A673 (cell line): ENCODE measurements around the gene NR2E1. TPM values are rescaled to one million over a fixed set of nuclear protein-coding genes. Genes with fewer than 3 reads are reported as not detected.
A peak's percentile ranks its signal among the peaks of the same experiment; 100 is the strongest.

Experiments used
- BruUV-seq: library from RNA; stranded (reverse); fragments of 400-500 nt; replicated peaks from 2 replicates; lab custom pipeline; 2021; lab: Mats Ljungman, UMichigan
- CTCF ChIA-PET: fragments of 300-600 bp; sonication (Branson Sonifier 250); formaldehyde crosslinking; loops from one replicate; lab custom pipeline; 2022; ENCODE audit warnings: antibody characterized with exemption; lab: Charles Lee
- POLR2A ChIA-PET: fragments of 300-600 bp; sonication (Branson Sonifier 250); formaldehyde crosslinking; loops from one replicate; lab custom pipeline; 2022; ENCODE audit warnings: antibody characterized with exemption; ENCODE audit not compliant: low non-redundant PET; lab: Charles Lee
- DNase-seq: peaks from one replicate; pipeline ENCODE4 v3.0.0-alpha.2; 2015; ENCODE audit warnings: low spot score
- H3K27ac ChIP-seq: fragments of 200-600 bp; sonication (generic); 2 replicates; pipeline ENCODE4 v1.5.1; 2016; ENCODE audit warnings: mixed run types, low read depth, mild to moderate bottlenecking, mixed read lengths, antibody characterized with exemption, low read length; ENCODE audit not compliant: poor library complexity, severe bottlenecking
- H3K27me3 ChIP-seq: fragments of 200-600 bp; sonication (generic); replicated peaks from 2 replicates; pipeline ENCODE4 v1.6.1; 2017; ENCODE audit warnings: mixed run types, low read depth, mild to moderate bottlenecking, mixed read lengths, antibody characterized with exemption, low read length; ENCODE audit not compliant: insufficient read depth, poor library complexity
- H3K36me3 ChIP-seq: fragments of 200-600 bp; sonication (generic); 2 replicates; pipeline ENCODE4 v1.6.1; 2016; ENCODE audit warnings: mixed run types, mild to moderate bottlenecking, mixed read lengths, antibody characterized with exemption, low read length; ENCODE audit not compliant: insufficient read depth, poor library complexity, severe bottlenecking
- H3K4me1 ChIP-seq: fragments of 200-600 bp; sonication (generic); 2 replicates; pipeline ENCODE4 v1.6.1; 2017; ENCODE audit warnings: mixed run types, mild to moderate bottlenecking, mixed read lengths, antibody characterized with exemption, low read length; ENCODE audit not compliant: insufficient read depth, poor library complexity, severe bottlenecking
- H3K4me3 ChIP-seq: fragments of 200-600 bp; sonication (generic); 2 replicates; pipeline ENCODE4 v1.5.1; 2016; ENCODE audit warnings: low read depth, mixed run types, mild to moderate bottlenecking, mixed read lengths, low read length; ENCODE audit not compliant: poor library complexity, severe bottlenecking
- H3K9me3 ChIP-seq: fragments of 200-600 bp; sonication (generic); 2 replicates; pipeline ENCODE4 v1.6.1; 2016; ENCODE audit warnings: mixed run types, low read depth, mild to moderate bottlenecking, mixed read lengths, antibody characterized with exemption, low read length; ENCODE audit not compliant: poor library complexity, severe bottlenecking
- CTCF ChIP-seq: fragments of 300-800, 200-600 bp; sonication (generic); conservative IDR thresholded peaks from 2 replicates; pipeline ENCODE4 v1.5.1; 2017; ENCODE audit warnings: low read depth, mild to moderate bottlenecking, antibody characterized with exemption, low read length, moderate library complexity, mixed read lengths
- EZH2 ChIP-seq: fragments of 200-600 bp; sonication (generic); IDR thresholded peaks from 2 replicates; pipeline ENCODE4 v1.6.1; 2017; ENCODE audit warnings: borderline replicate concordance, low read depth, mild to moderate bottlenecking, mixed read lengths, antibody characterized with exemption, low read length; ENCODE audit not compliant: poor library complexity, severe bottlenecking
- intact Hi-C: fragments of 100-400 bp; cut with micrococcal nuclease; formaldehyde crosslinking; loops from one replicate; pipeline ENCODE4 v1.10.0; 2022; ENCODE audit not compliant: unreplicated experiment
- total RNA-seq: library from RNA; stranded (reverse); gene quantifications from 2 replicates; pipeline ENCODE4 v1.2.3, GENCODE V29; 2021

Gene NR2E1
- total RNA-seq, 1 experiment from 2014 or later = not detected

- CTCF ChIA-PET = no interaction called here
- no peaks in the 10 kb centered on the region for H3K27me3 ChIP-seq
- no peaks in the 10 kb centered on the region for H3K9me3 ChIP-seq
- no peaks in the 10 kb centered on the region for H3K36me3 ChIP-seq
- POLR2A ChIA-PET = no interaction called here
- DNase-seq = no peak
- H3K27ac ChIP-seq = no peak overlapping the region
- intact Hi-C loops = no loop called here
- no TSS peak for BruUV-seq
- H3K4me3 ChIP-seq = no peak overlapping the region
- no peak for TF ChIP-seq CTCF
- no peak for TF ChIP-seq EZH2
- H3K4me1 ChIP-seq = peaks cover 5% of the 10 kb centered on the region
Observed at GRCh38 chr6:108130262-108130661, 35.6 kb upstream of the NR2E1 start.

GRCh38 chr6:108132863-108133262, 33.0 kb upstream of the NR2E1 start:
- TF ChIP-seq CTCF = no peak
- TF ChIP-seq EZH2 = no peak
- DNase-seq = no peak
- ChIA-PET POLR2A (no interaction called here), CTCF (no interaction called here)
- Histone ChIP-seq H3K27me3 (no peaks in the 10 kb centered on the region), H3K4me3 (no peak overlapping the region), H3K36me3 (no peaks in the 10 kb centered on the region), H3K4me1 (peaks cover 5% of the 10 kb centered on the region), H3K9me3 (no peaks in the 10 kb centered on the region), H3K27ac (no peak overlapping the region)
- no TSS peak for BruUV-seq
- intact Hi-C loops = no loop called here

GRCh38 chr6:108133594-108134179, 32.1 kb upstream of the NR2E1 start:
- Histone ChIP-seq H3K4me3 (peak overlapping the region; percentile 18), H3K27me3 (no peaks in the 10 kb centered on the region), H3K9me3 (no peaks in the 10 kb centered on the region), H3K36me3 (no peaks in the 10 kb centered on the region), H3K27ac (no peak overlapping the region), H3K4me1 (peaks cover 5% of the 10 kb centered on the region)
- POLR2A ChIA-PET = no interaction called here
- CTCF ChIA-PET = no interaction called here
- peak; percentile 82 for DNase-seq
- BruUV-seq = no TSS peak
- intact Hi-C loops = no loop called here
- no peak for TF ChIP-seq CTCF
- TF ChIP-seq EZH2 = no peak
